Choroid plexus epithelial cell (primary cell): ENCODE data around the gene SUMO1.

Experiments used
- DNase-seq: peaks from one replicate; pipeline ENCODE4 v3.0.0-alpha.2; 2010; ENCODE audit warnings: low read depth
- H3K4me3 ChIP-seq: 2 replicates; pipeline ENCODE4 v1.5.1; 2011; ENCODE audit warnings: low read depth, mild to moderate bottlenecking, control low read depth, low read length, moderate library complexity
- CTCF ChIP-seq: conservative IDR thresholded peaks from 2 replicates; pipeline ENCODE4 v1.5.1; 2011; ENCODE audit warnings: low read depth, mild to moderate bottlenecking, control low read depth, inconsistent platforms, low read length, moderate library complexity

The SUMO1 gene

GRCh38 chr2:202165208-202165607 is 73.2 kb downstream of the SUMO1 start:
- TF ChIP-seq CTCF = no peak
- H3K4me3 ChIP-seq = no peak overlapping the region
- DNase-seq = no peak

GRCh38 chr2:202164411-202164810 is 74.0 kb downstream of the SUMO1 start:
- no peak for DNase-seq
- H3K4me3 ChIP-seq = no peak overlapping the region
- TF ChIP-seq CTCF = no peak

GRCh38 chr2:202161151-202161835 is 77.1 kb downstream of the SUMO1 start:
- DNase-seq = peak; percentile 33
- H3K4me3 ChIP-seq = no peak overlapping the region
- TF ChIP-seq CTCF = no peak

GRCh38 chr2:202158796-202159195 is 79.6 kb downstream of the SUMO1 start:
- TF ChIP-seq CTCF = peak; percentile 73
- peak; percentile 73 for DNase-seq
- no peak overlapping the region for H3K4me3 ChIP-seq

- no peak for DNase-seq
- no peak overlapping the region for H3K4me3 ChIP-seq
- no peak for TF ChIP-seq CTCF
Measured at GRCh38 chr2:202157211-202157990, 81.0 kb downstream of the SUMO1 start.
